CD14-positive monocyte (primary cell): ENCODE measurements around the gene GRN. TPM values are rescaled to one million over a fixed set of nuclear protein-coding genes. Genes with fewer than 3 reads are reported as not detected.

Experiments
- DNase-seq, 3 donors: peaks; one replicate each; pipeline ENCODE4 v3.0.0-alpha.2; 2011 to 2022
- H2AFZ ChIP-seq: 2 replicates; pipeline ENCODE4 v1.6.0; 2012; ENCODE audit warnings: mild to moderate bottlenecking, low read depth, low read length, inconsistent platforms; ENCODE audit not compliant: insufficient read depth, poor library complexity, severe bottlenecking
- H3K27ac ChIP-seq, 2 donors: 1 replicate in 1 of 2; 2 replicates in 1 of 2; pipeline ENCODE4 v1.5.1; 2012 to 2013; ENCODE audit warnings: low read length in 2 of 2, control low read depth in 1 of 2, inconsistent platforms in 1 of 2, low read depth in 1 of 2, mild to moderate bottlenecking in 1 of 2
- H3K27me3 ChIP-seq, 2 donors: one replicate each; pipeline versions ENCODE4 v1.6.0 to v1.6.1; 2011 to 2013; ENCODE audit warnings: low read length in 2 of 2; ENCODE audit not compliant: control insufficient read depth in 2 of 2, insufficient read depth in 2 of 2
- H3K36me3 ChIP-seq, 2 donors: replicated peaks in 1 of 2; 1 replicate in 1 of 2; 2 replicates in 1 of 2; pipeline versions ENCODE4 v1.5.1 to v1.6.1; 2012 to 2013; ENCODE audit warnings: low read length in 2 of 2, control low read depth in 1 of 2, inconsistent platforms in 1 of 2, mild to moderate bottlenecking in 1 of 2; ENCODE audit not compliant: insufficient read depth in 2 of 2, control insufficient read depth in 1 of 2
- H3K4me1 ChIP-seq, 2 donors: 1 replicate in 1 of 2; 2 replicates in 1 of 2; pipeline versions ENCODE4 v1.5.1 to v1.6.1; 2012 to 2013; ENCODE audit warnings: low read length in 2 of 2, control low read depth in 1 of 2, inconsistent platforms in 1 of 2, mild to moderate bottlenecking in 1 of 2, moderate library complexity in 1 of 2; ENCODE audit not compliant: insufficient read depth in 2 of 2, control insufficient read depth in 1 of 2
- H3K4me2 ChIP-seq: replicated peaks from 2 replicates; pipeline ENCODE3; 2012; ENCODE audit warnings: low read length, moderate library complexity, mild to moderate bottlenecking; ENCODE audit not compliant: poor library complexity, severe bottlenecking; ENCODE audit errors: extremely low read depth
- H3K4me3 ChIP-seq, 3 experiments: fragments of 200-600 bp in 1 of 3; sonication (generic) in 1 of 3; replicated peaks in 1 of 3; 1 replicate in 2 of 3; 2 replicates in 1 of 3; pipeline ENCODE4 v1.5.1; 2011 to 2013; ENCODE audit warnings: low read length in 3 of 3, mild to moderate bottlenecking in 3 of 3, control low read depth in 2 of 3, low read depth in 2 of 3, inconsistent platforms in 1 of 3, moderate library complexity in 1 of 3
- H3K79me2 ChIP-seq: 2 replicates; pipeline ENCODE4 v1.6.0; 2012; ENCODE audit warnings: mild to moderate bottlenecking, control low read depth, inconsistent platforms, low read length, moderate library complexity; ENCODE audit not compliant: insufficient read depth
- H3K9ac ChIP-seq: 2 replicates; pipeline ENCODE4 v1.6.0; 2017; ENCODE audit warnings: low read length, mild to moderate bottlenecking; ENCODE audit not compliant: insufficient read depth, poor library complexity, severe bottlenecking
- H3K9me3 ChIP-seq, 2 donors: replicated peaks in 1 of 2; 1 replicate in 1 of 2; 2 replicates in 1 of 2; pipeline versions ENCODE4 v1.5.1 to v1.6.1; 2012 to 2013; ENCODE audit warnings: low read length in 2 of 2, control low read depth in 1 of 2; ENCODE audit not compliant: control insufficient read depth in 1 of 2, insufficient read depth in 1 of 2
- H4K20me1 ChIP-seq: 2 replicates; pipeline ENCODE4 v1.6.0; 2012; ENCODE audit warnings: mild to moderate bottlenecking, low read length, control low read depth, moderate library complexity; ENCODE audit not compliant: insufficient read depth
- H3K27ac Mint-ChIP-seq, 7 donors: one replicate each; pipeline ENCODE4 v1.8.0; 2020; ENCODE audit warnings: mild to moderate bottlenecking in 7 of 7, mixed read lengths in 7 of 7, moderate library complexity in 6 of 7, inconsistent platforms in 2 of 7
- H3K27me3 Mint-ChIP-seq, 3 donors: one replicate each; pipeline ENCODE4 v1.8.0; 2021 to 2022; ENCODE audit warnings: low read depth in 3 of 3, mild to moderate bottlenecking in 3 of 3, mixed read lengths in 3 of 3, moderate library complexity in 3 of 3, inconsistent platforms in 1 of 3
- H3K36me3 Mint-ChIP-seq, 2 donors: one replicate each; pipeline ENCODE4 v1.8.0; 2020; ENCODE audit warnings: mixed read lengths in 2 of 2, inconsistent platforms in 1 of 2, mild to moderate bottlenecking in 1 of 2
- H3K4me1 Mint-ChIP-seq: one replicate; pipeline ENCODE4 v1.8.0; 2020; ENCODE audit warnings: mild to moderate bottlenecking, mixed read lengths
- H3K4me3 Mint-ChIP-seq, 2 donors: one replicate each; pipeline ENCODE4 v1.8.0; 2020; ENCODE audit warnings: mild to moderate bottlenecking in 2 of 2, mixed read lengths in 2 of 2, moderate library complexity in 1 of 2
- H3K9me3 Mint-ChIP-seq, 7 donors: one replicate each; pipeline ENCODE4 v1.8.0; 2020 to 2022; ENCODE audit warnings: mixed read lengths in 7 of 7, mild to moderate bottlenecking in 6 of 7, moderate library complexity in 6 of 7, inconsistent platforms in 2 of 7
- CTCF ChIP-seq: fragments of 200-600 bp; IDR thresholded peaks from one replicate; pipeline ENCODE4 v1.8.0; 2022; ENCODE audit warnings: antibody characterized with exemption, mild to moderate bottlenecking
- WGBS: methylation state at CpG from one replicate; pipeline ENCODE4 v1.1.5; 2013; ENCODE audit warnings: missing lambda C conversion rate; ENCODE audit not compliant: insufficient coverage; 5-methylcytosine and 5-hydroxymethylcytosine counted together
- intact Hi-C, 2 donors: fragments of 100-400 bp; cut with micrococcal nuclease; formaldehyde crosslinking; loops; one replicate each; pipeline versions ENCODE4 v1.15.0 to v1.15.1; 2023
- polyA plus RNA-seq, 3 donors: library from polyadenylated mRNA; depleted of rRNA in 1 of 3; unstranded in 2 of 3; stranded (reverse) in 1 of 3; fragments of 300-500 nt in 2 of 3; fragments of >200 nt in 1 of 3; fragmentation: Illumina TruSeq in 2 of 3; gene quantifications; 1 replicate in 2 of 3; 2 replicates in 1 of 3; pipeline ENCODE4 v1.2.3, GENCODE V29; 2012 to 2021

Gene GRN
- polyA plus RNA-seq, 3 donors: 1,303 to 1,960 (median 1,361) TPM

GRCh38 chr17:44361292-44362260 lies 16.5 kb downstream of the GRN start:
- 92% methylated on average over 4 of the region's 11 CpGs for WGBS
- Histone ChIP-seq H3K27me3 (peaks cover 15 to 44% of the 10 kb centered on the region in 2 donors), H3K79me2 (no peaks in the 10 kb centered on the region), H2AFZ (no peak overlapping the region), H3K4me2 (no peak overlapping the region), H3K27ac (no peak overlapping the region), H3K4me1 (peaks cover 9 to 19% of the 10 kb centered on the region in 2 donors), H3K36me3 (no peaks in the 10 kb centered on the region), H4K20me1 (no peaks in the 10 kb centered on the region), H3K9me3 (no peaks in the 10 kb centered on the region), H3K4me3 (no peak overlapping the region), H3K9ac (no peak overlapping the region)
- TF ChIP-seq CTCF: no peak
- Mint-ChIP-seq H3K27ac (no peak overlapping the region), H3K36me3 (no peaks in the 10 kb centered on the region), H3K9me3 (peaks cover 0 to 3% (median 2%) of the 10 kb centered on the region in 7 donors), H3K27me3 (peaks cover 42 to 69% (median 49%) of the 10 kb centered on the region in 3 donors), H3K4me1 (peaks cover 6% of the 10 kb centered on the region), H3K4me3 (peak overlapping the region in 1 of 2 donors; percentile 43)
- intact Hi-C loops: loop anchor here in 1 of 2 donors (2.0 to 5.0 kb wide), 2 partner anchors 39 to 151 kb away; partner anchors contain the start of gene SLC25A39
- DNase-seq: no peak

- intact Hi-C loops: loop anchor here in 1 of 2 donors (2.0 to 5.0 kb wide), 2 partner anchors 40 to 152 kb away; partner anchors contain the start of gene SLC25A39
- Histone ChIP-seq H3K4me3 (peak overlapping the region in 1 of 3 experiments; percentile 76), H3K4me1 (peaks cover 9 to 19% of the 10 kb centered on the region in 2 donors), H3K27me3 (peaks cover 15 to 44% of the 10 kb centered on the region in 2 donors), H3K27ac (no peak overlapping the region), H4K20me1 (no peaks in the 10 kb centered on the region), H3K9ac (no peak overlapping the region), H3K4me2 (peak overlapping the region; percentile 86), H2AFZ (no peak overlapping the region), H3K9me3 (no peaks in the 10 kb centered on the region), H3K36me3 (no peaks in the 10 kb centered on the region), H3K79me2 (no peaks in the 10 kb centered on the region)
- no peak for TF ChIP-seq CTCF
- Mint-ChIP-seq H3K27ac (no peak overlapping the region), H3K9me3 (peaks cover 0 to 3% (median 0%) of the 10 kb centered on the region in 7 donors), H3K36me3 (no peaks in the 10 kb centered on the region), H3K4me1 (peaks cover 6% of the 10 kb centered on the region), H3K4me3 (peak overlapping the region; percentile 37 to 67), H3K27me3 (peaks cover 48 to 76% (median 50%) of the 10 kb centered on the region in 3 donors)
- no peak for DNase-seq
- WGBS: 0% methylated on average over 2 of the region's 11 CpGs
These were observed 17.4 kb downstream of the GRN start for GRCh38 chr17:44362459-44362948.
